Liver (tissue), 9 donors: ENCODE measurements around the gene BCKDHB. TPM values are rescaled to one million over a fixed set of nuclear protein-coding genes. Genes with fewer than 3 reads are reported as not detected.

ENCODE experiments used
- DNase-seq: peaks from one replicate; pipeline ENCODE4 v3.0.0-alpha.2; 2017; ENCODE audit warnings: low spot score
- H3K27ac ChIP-seq, 2 donors: one replicate each; pipeline ENCODE4 v1.7.0; 2013; ENCODE audit warnings: inconsistent platforms in 2 of 2, low read length in 2 of 2, control low read depth in 1 of 2, low read depth in 1 of 2, mild to moderate bottlenecking in 1 of 2
- H3K27me3 ChIP-seq, 4 donors: one replicate each; pipeline versions ENCODE4 v1.6.1 to v1.7.0; 2013; ENCODE audit warnings: low read length in 3 of 4, inconsistent platforms in 1 of 4, mild to moderate bottlenecking in 1 of 4, moderate library complexity in 1 of 4; ENCODE audit not compliant: control insufficient read depth in 4 of 4, insufficient read depth in 4 of 4
- H3K36me3 ChIP-seq, 4 donors: one replicate each; pipeline versions ENCODE4 v1.6.1 to v1.7.0; 2013; ENCODE audit warnings: low read length in 3 of 4, mild to moderate bottlenecking in 3 of 4, low read depth in 1 of 4, moderate library complexity in 1 of 4; ENCODE audit not compliant: control insufficient read depth in 4 of 4, insufficient read depth in 3 of 4
- H3K4me1 ChIP-seq, 4 donors: one replicate each; pipeline versions ENCODE4 v1.6.1 to v1.7.0; 2013; ENCODE audit warnings: low read length in 3 of 4, mild to moderate bottlenecking in 3 of 4, moderate library complexity in 1 of 4; ENCODE audit not compliant: control insufficient read depth in 4 of 4, insufficient read depth in 4 of 4
- H3K4me3 ChIP-seq, 3 donors: one replicate each; pipeline versions ENCODE4 v1.6.1 to v1.7.0; 2013; ENCODE audit warnings: low read length in 3 of 3, control low read depth in 1 of 3, low read depth in 1 of 3, mild to moderate bottlenecking in 1 of 3
- H3K9ac ChIP-seq, 2 donors: one replicate each; pipeline ENCODE4 v1.7.0; 2013; ENCODE audit warnings: low read length in 2 of 2, mild to moderate bottlenecking in 2 of 2, moderate library complexity in 2 of 2, control low read depth in 1 of 2, low read depth in 1 of 2
- H3K9me3 ChIP-seq, 4 donors: one replicate each; pipeline versions ENCODE4 v1.6.1 to v1.7.0; 2013; ENCODE audit warnings: low read length in 3 of 4; ENCODE audit not compliant: control insufficient read depth in 4 of 4
- CTCF ChIP-seq: fragments of 150-350 bp; IDR thresholded peaks from 2 replicates; pipeline ENCODE4 v1.5.1; 2017; ENCODE audit warnings: improper control_type of control experiment, low read depth, low read length; ENCODE audit not compliant: missing input control
- EGR1 ChIP-seq, 2 donors: IDR thresholded peaks; 2 replicates each; pipeline ENCODE4 v1.6.1; 2016 to 2018; ENCODE audit warnings: antibody characterized with exemption in 2 of 2, low read depth in 2 of 2
- FOXA1 ChIP-seq: IDR thresholded peaks from 2 replicates; pipeline ENCODE4 v1.6.1; 2016; ENCODE audit warnings: antibody characterized with exemption
- FOXA2 ChIP-seq: IDR thresholded peaks from 2 replicates; pipeline ENCODE4 v1.6.1; 2016; ENCODE audit warnings: antibody characterized with exemption
- GABPA ChIP-seq, 2 donors: IDR thresholded peaks in 1 of 2; conservative IDR thresholded peaks in 1 of 2; 2 replicates each; pipeline ENCODE4 v1.6.1; 2016; ENCODE audit warnings: antibody characterized with exemption in 2 of 2, mild to moderate bottlenecking in 1 of 2, moderate library complexity in 1 of 2
- HNF4A ChIP-seq, 2 donors: conservative IDR thresholded peaks; 2 replicates each; pipeline ENCODE4 v1.6.1; 2016; ENCODE audit warnings: antibody characterized with exemption in 2 of 2, mild to moderate bottlenecking in 2 of 2
- HNF4G ChIP-seq: IDR thresholded peaks from 2 replicates; pipeline ENCODE4 v1.6.1; 2016; ENCODE audit warnings: antibody characterized with exemption
- JUND ChIP-seq, 2 donors: IDR thresholded peaks; 2 replicates each; pipeline ENCODE4 v1.6.1; 2016; ENCODE audit warnings: antibody characterized with exemption in 2 of 2
- MAX ChIP-seq: IDR thresholded peaks from 2 replicates; pipeline ENCODE4 v1.6.1; 2016; ENCODE audit warnings: antibody characterized with exemption
- NR2F2 ChIP-seq: IDR thresholded peaks from 2 replicates; pipeline ENCODE4 v1.6.1; 2016; ENCODE audit warnings: antibody characterized with exemption
- RAD21 ChIP-seq, 2 donors: IDR thresholded peaks; 2 replicates each; pipeline ENCODE4 v1.6.1; 2016; ENCODE audit warnings: antibody characterized with exemption in 2 of 2, mild to moderate bottlenecking in 2 of 2
- RXRA ChIP-seq, 2 donors: IDR thresholded peaks; 2 replicates each; pipeline ENCODE4 v1.6.1; 2017 to 2018; ENCODE audit warnings: antibody characterized with exemption in 2 of 2, mild to moderate bottlenecking in 1 of 2
- SP1 ChIP-seq: IDR thresholded peaks from 2 replicates; pipeline ENCODE4 v1.6.1; 2018; ENCODE audit warnings: antibody characterized with exemption, mild to moderate bottlenecking
- TAF1 ChIP-seq: conservative IDR thresholded peaks from 2 replicates; pipeline ENCODE4 v1.6.1; 2016; ENCODE audit warnings: antibody characterized with exemption, mild to moderate bottlenecking
- YY1 ChIP-seq: IDR thresholded peaks from 2 replicates; pipeline ENCODE4 v1.6.1; 2016; ENCODE audit warnings: antibody characterized with exemption, mild to moderate bottlenecking
- WGBS: extraction: QIAGEN DNeasy Blood & Tissue Kit; methylation state at CpG from one replicate; pipeline ENCODE4 v1.1.7; 2013; 5-methylcytosine and 5-hydroxymethylcytosine counted together
- polyA plus RNA-seq, 2 donors: library from polyadenylated mRNA; stranded (reverse) in 1 of 2; unstranded in 1 of 2; fragments of 200-250 nt in 1 of 2; fragments of >200 nt in 1 of 2; fragmentation: Nextera tagmentation in 1 of 2; extraction: Ambion mirVana in 1 of 2; gene quantifications; one replicate each; pipeline versions ENCODE4 v1.2.1 to v1.2.3, GENCODE V29; 2013 to 2015
- total RNA-seq, 2 donors: library from RNA; depleted of rRNA; stranded (reverse); fragments of >200 nt; gene quantifications; one replicate each; pipeline ENCODE4 v1.2.3, GENCODE V29; 2014
- TF ChIP-seq, protein P1 (sequence below): IDR thresholded peaks from 2 replicates; pipeline ENCODE4 v1.6.1; 2016; ENCODE audit warnings: antibody characterized with exemption
- TF ChIP-seq, protein P2 (sequence below): IDR thresholded peaks from 2 replicates; pipeline ENCODE4 v1.6.1; 2016; ENCODE audit warnings: antibody characterized with exemption
- TF ChIP-seq, protein P3 (sequence below): IDR thresholded peaks from 2 replicates; pipeline ENCODE4 v1.6.1; 2016; ENCODE audit warnings: antibody characterized with exemption, mild to moderate bottlenecking
- donor health status: healthy.
- donor health status: healthy.
- donor health status: healthy.
- donor health status: healthy.
- donor health status: healthy.

Gene BCKDHB
- total and polyA plus RNA-seq, 4 donors, result 13.0 to 74.8 (median 31.6) TPM

DNA sequence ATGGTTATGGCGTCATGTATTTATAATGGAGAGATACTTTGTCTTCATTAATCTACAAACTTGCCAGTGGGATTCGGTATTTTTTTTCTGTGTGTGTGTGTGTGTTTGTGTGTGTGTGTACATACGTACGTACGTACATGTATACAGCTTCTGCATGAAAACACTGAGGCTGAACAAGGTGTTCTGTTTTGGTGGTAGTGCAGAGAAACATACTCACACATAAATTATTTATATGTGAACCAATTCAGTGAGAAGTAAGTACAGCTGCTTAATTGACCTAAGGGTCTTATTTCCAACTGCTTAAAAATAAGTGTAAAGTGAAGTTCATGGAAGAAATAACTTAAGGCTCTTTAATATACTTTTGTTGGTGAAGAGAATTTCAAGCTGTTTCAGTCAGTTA, 234.2 kb downstream of the BCKDHB start:
- Histone ChIP-seq H3K4me3 (no peak overlapping the region), H3K27ac (no peak overlapping the region), H3K36me3 (no peaks in the 10 kb centered on the region), H3K27me3 (no peaks in the 10 kb centered on the region), H3K9ac (no peak overlapping the region), H3K9me3 (no peaks in the 10 kb centered on the region), H3K4me1 (peaks cover 0 to 3% (median 0%) of the 10 kb centered on the region in 4 donors)
- no peak for DNase-seq
- TF ChIP-seq, protein P1, sequence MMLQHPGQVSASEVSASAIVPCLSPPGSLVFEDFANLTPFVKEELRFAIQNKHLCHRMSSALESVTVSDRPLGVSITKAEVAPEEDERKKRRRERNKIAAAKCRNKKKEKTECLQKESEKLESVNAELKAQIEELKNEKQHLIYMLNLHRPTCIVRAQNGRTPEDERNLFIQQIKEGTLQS, result no peak
- TF ChIP-seq SP1 (no peak), RAD21 (IDR thresholded peaks at IDR 0.05) (no peak), MAX (no peak), RXRA (IDR thresholded peaks at IDR 0.05) (no peak), JUND (IDR thresholded peaks at IDR 0.05) (no peak), CTCF (no peak), FOXA2 (no peak), GABPA (IDR thresholded peaks at IDR 0.05 in 1 of 2, conservative IDR thresholded peaks at IDR 0.05 in 1 of 2) (no peak), HNF4A (conservative IDR thresholded peaks at IDR 0.05) (no peak), FOXA1 (no peak), HNF4G (no peak), TAF1 (no peak), YY1 (no peak), EGR1 (IDR thresholded peaks at IDR 0.05; ENCODE audit: low read depth in 2 of 2) (no peak), NR2F2 (no peak)
- TF ChIP-seq, protein P2, sequence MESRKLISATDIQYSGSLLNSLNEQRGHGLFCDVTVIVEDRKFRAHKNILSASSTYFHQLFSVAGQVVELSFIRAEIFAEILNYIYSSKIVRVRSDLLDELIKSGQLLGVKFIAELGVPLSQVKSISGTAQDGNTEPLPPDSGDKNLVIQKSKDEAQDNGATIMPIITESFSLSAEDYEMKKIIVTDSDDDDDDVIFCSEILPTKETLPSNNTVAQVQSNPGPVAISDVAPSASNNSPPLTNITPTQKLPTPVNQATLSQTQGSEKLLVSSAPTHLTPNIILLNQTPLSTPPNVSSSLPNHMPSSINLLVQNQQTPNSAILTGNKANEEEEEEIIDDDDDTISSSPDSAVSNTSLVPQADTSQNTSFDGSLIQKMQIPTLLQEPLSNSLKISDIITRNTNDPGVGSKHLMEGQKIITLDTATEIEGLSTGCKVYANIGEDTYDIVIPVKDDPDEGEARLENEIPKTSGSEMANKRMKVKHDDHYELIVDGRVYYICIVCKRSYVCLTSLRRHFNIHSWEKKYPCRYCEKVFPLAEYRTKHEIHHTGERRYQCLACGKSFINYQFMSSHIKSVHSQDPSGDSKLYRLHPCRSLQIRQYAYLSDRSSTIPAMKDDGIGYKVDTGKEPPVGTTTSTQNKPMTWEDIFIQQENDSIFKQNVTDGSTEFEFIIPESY, result no peak
- TF ChIP-seq, protein P3, sequence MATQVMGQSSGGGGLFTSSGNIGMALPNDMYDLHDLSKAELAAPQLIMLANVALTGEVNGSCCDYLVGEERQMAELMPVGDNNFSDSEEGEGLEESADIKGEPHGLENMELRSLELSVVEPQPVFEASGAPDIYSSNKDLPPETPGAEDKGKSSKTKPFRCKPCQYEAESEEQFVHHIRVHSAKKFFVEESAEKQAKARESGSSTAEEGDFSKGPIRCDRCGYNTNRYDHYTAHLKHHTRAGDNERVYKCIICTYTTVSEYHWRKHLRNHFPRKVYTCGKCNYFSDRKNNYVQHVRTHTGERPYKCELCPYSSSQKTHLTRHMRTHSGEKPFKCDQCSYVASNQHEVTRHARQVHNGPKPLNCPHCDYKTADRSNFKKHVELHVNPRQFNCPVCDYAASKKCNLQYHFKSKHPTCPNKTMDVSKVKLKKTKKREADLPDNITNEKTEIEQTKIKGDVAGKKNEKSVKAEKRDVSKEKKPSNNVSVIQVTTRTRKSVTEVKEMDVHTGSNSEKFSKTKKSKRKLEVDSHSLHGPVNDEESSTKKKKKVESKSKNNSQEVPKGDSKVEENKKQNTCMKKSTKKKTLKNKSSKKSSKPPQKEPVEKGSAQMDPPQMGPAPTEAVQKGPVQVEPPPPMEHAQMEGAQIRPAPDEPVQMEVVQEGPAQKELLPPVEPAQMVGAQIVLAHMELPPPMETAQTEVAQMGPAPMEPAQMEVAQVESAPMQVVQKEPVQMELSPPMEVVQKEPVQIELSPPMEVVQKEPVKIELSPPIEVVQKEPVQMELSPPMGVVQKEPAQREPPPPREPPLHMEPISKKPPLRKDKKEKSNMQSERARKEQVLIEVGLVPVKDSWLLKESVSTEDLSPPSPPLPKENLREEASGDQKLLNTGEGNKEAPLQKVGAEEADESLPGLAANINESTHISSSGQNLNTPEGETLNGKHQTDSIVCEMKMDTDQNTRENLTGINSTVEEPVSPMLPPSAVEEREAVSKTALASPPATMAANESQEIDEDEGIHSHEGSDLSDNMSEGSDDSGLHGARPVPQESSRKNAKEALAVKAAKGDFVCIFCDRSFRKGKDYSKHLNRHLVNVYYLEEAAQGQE, result no peak
- 79% methylated on average over 5 of the region's 5 CpGs for WGBS
